GM19023 (cell line): ENCODE data around the gene VDR.
"Not testable (repeated sequence)": the region's sequence is repeated elsewhere in the genome, so short reads cannot be mapped to it uniquely, and the experiment has no call there.

Source experiments
- ATAC-seq: cut with Tn5 transposase; IDR thresholded peaks from one replicate; pipeline ENCODE4 v1.9.1; 2021; ENCODE audit warnings: mild to moderate bottlenecking, moderate library complexity; ENCODE audit not compliant: unreplicated experiment

VDR gene

GRCh38 chr12:47851303-47851952 lies 53.4 kb downstream of the VDR start:
- ATAC-seq, result no peak

- ATAC-seq, result no peak
These were observed 54.4 kb downstream of the VDR start for GRCh38 chr12:47850153-47851084.

- ATAC-seq, result no peak
These were observed 55.5 kb downstream of the VDR start for GRCh38 chr12:47849261-47849660.

- no peak for ATAC-seq
These were observed 55.9 kb downstream of the VDR start for GRCh38 chr12:47848853-47849252.

GRCh38 chr12:47846294-47846996 lies 58.3 kb downstream of the VDR start:
- no peak for ATAC-seq

- no peak for ATAC-seq
These were observed 59.7 kb downstream of the VDR start for GRCh38 chr12:47845081-47845480.

GRCh38 chr12:47844264-47845019 lies 60.4 kb downstream of the VDR start:
- ATAC-seq, result no peak

- ATAC-seq, result no peak
These were observed 61.4 kb downstream of the VDR start for GRCh38 chr12:47843226-47843980.

- not testable (repeated sequence) for ATAC-seq
These were observed 62.3 kb downstream of the VDR start for GRCh38 chr12:47842543-47842942.

- ATAC-seq, result no peak
These were observed 62.9 kb downstream of the VDR start for GRCh38 chr12:47841910-47842309.

- no peak for ATAC-seq
These were observed 63.3 kb downstream of the VDR start for GRCh38 chr12:47841501-47841900.

GRCh38 chr12:47840571-47840970 lies 64.2 kb downstream of the VDR start:
- ATAC-seq, result no peak

- ATAC-seq, result no peak
These were observed 65.4 kb downstream of the VDR start for GRCh38 chr12:47839214-47839876.

- no peak for ATAC-seq
These were observed 66.4 kb downstream of the VDR start for GRCh38 chr12:47838286-47838931.

- ATAC-seq, result no peak
These were observed 67.3 kb downstream of the VDR start for GRCh38 chr12:47837190-47838171.

- ATAC-seq, result no peak
These were observed 69.0 kb downstream of the VDR start for GRCh38 chr12:47835831-47836155.

GRCh38 chr12:47835006-47835830 lies 69.6 kb downstream of the VDR start:
- no peak for ATAC-seq
